Activated B cell treated with CpG ODN at 0.5 μM for 24 hours (primary cell): ENCODE results near the gene ARHGAP29. TPM values are rescaled to one million over a fixed set of nuclear protein-coding genes. Genes with fewer than 3 reads are reported as not detected.

Source experiments
- ATAC-seq: fragments of 200-7000 bp; cut with Tn5 transposase; one replicate; pipeline ENCODE4 v1.10.0; 2021; ENCODE audit warnings: low read depth, mild to moderate bottlenecking, moderate library complexity
- CTCF ChIA-PET: fragments of 350-600 bp; sonication (Branson Sonifier 250); formaldehyde crosslinking; loops from one replicate; lab custom pipeline; 2021; ENCODE audit warnings: antibody characterized with exemption; lab: Charles Lee
- POLR2A ChIA-PET: fragments of 350-600 bp; sonication (Branson Sonifier 250); formaldehyde crosslinking; loops from one replicate; lab custom pipeline; 2021; ENCODE audit warnings: antibody characterized with exemption; lab: Charles Lee
- DNase-seq: peaks from one replicate; pipeline ENCODE4 v3.0.0; 2022
- H3K27ac Mint-ChIP-seq: one replicate; pipeline ENCODE4 v1.8.0; 2020; ENCODE audit warnings: mixed read lengths
- H3K27me3 Mint-ChIP-seq: one replicate; pipeline ENCODE4 v1.8.0; 2021; ENCODE audit warnings: mixed read lengths
- H3K36me3 Mint-ChIP-seq: one replicate; pipeline ENCODE4 v1.8.0; 2021; ENCODE audit warnings: low read depth, mixed read lengths
- H3K4me1 Mint-ChIP-seq: one replicate; pipeline ENCODE4 v1.8.0; 2021; ENCODE audit warnings: mixed read lengths
- H3K4me3 Mint-ChIP-seq: one replicate; pipeline ENCODE4 v1.8.0; 2020; ENCODE audit warnings: mild to moderate bottlenecking, mixed read lengths
- H3K9me3 Mint-ChIP-seq: one replicate; pipeline ENCODE4 v1.8.0; 2020; ENCODE audit warnings: mixed read lengths
- intact Hi-C: fragments of 100-400 bp; cut with micrococcal nuclease; formaldehyde crosslinking; loops from one replicate; pipeline ENCODE4 v1.15.1; 2024
- total RNA-seq: library from RNA; stranded (reverse); gene quantifications from 2 replicates; pipeline ENCODE4 v1.2.3, GENCODE V29; 2022
- TF ChIP-seq, protein P1 (sequence below): fragments of 200-600 bp; IDR thresholded peaks from one replicate; pipeline ENCODE4 v1.8.0; 2022; ENCODE audit warnings: antibody characterized with exemption, mild to moderate bottlenecking

Gene ARHGAP29
- total RNA-seq, 1 donor from 2014 or later, result not detected

DNA sequence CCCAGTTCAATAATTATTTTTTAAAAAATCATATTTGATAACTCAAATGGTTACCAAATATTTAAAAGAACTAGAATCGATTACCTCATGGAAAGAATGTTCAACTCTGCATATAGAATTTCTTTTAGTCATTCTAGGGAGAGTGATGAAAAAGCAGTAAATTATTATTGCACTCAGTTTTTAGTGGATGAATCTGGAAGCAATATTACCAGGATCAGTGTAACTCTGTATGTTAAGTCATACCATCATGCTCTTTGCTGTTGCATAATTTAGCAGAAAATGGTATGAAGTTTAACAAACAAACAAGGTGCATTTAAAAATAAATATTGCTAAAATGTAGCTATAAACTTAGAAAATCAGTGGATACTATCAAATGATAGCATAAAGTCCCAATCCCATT, 46.1 kb upstream of the ARHGAP29 start:
- H3K27ac Mint-ChIP-seq, result no peak overlapping the region
- CTCF ChIA-PET, result no interaction called here

DNA sequence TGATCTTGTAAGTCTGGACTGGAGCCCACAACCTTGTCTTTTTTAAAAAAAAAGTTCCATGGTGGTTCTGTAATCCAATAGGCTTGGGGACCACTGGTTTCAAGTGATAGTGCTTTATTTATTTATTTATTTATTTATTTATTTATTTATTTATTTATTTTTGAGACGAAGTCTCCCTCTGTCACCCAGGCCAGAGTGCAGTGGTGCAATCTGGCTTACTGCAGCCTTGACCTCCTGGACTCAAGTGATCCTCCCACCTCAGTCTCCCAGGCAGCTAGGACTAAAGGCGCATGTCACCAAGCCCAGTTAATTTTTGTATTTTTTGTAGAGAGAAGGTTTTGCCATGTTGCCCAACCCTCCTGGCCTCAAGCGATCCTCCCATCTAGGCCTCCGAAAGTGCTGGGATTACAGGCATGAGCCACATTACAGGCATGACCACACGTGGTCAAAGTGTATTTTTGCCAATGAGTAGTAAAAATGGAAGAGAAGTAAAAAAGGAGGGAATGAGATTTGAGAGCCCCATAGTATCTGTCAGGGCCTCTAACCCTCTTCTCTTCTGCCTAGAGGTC, 44.8 kb upstream of the ARHGAP29 start:
- TF ChIP-seq, protein P1, sequence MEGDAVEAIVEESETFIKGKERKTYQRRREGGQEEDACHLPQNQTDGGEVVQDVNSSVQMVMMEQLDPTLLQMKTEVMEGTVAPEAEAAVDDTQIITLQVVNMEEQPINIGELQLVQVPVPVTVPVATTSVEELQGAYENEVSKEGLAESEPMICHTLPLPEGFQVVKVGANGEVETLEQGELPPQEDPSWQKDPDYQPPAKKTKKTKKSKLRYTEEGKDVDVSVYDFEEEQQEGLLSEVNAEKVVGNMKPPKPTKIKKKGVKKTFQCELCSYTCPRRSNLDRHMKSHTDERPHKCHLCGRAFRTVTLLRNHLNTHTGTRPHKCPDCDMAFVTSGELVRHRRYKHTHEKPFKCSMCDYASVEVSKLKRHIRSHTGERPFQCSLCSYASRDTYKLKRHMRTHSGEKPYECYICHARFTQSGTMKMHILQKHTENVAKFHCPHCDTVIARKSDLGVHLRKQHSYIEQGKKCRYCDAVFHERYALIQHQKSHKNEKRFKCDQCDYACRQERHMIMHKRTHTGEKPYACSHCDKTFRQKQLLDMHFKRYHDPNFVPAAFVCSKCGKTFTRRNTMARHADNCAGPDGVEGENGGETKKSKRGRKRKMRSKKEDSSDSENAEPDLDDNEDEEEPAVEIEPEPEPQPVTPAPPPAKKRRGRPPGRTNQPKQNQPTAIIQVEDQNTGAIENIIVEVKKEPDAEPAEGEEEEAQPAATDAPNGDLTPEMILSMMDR, result no peak
- no peak overlapping the region for H3K4me3 Mint-ChIP-seq
- no peaks in the 10 kb centered on the region for H3K4me1 Mint-ChIP-seq
- no peak overlapping the region for H3K27ac Mint-ChIP-seq
- H3K27me3 Mint-ChIP-seq, result peaks cover 7% of the 10 kb centered on the region
- CTCF ChIA-PET, result no interaction called here
- H3K9me3 Mint-ChIP-seq, result no peaks in the 10 kb centered on the region
- intact Hi-C loops, result no loop called here
- DNase-seq (no peak), ATAC-seq (no peak)
- H3K36me3 Mint-ChIP-seq, result no peaks in the 10 kb centered on the region
- POLR2A ChIA-PET, result no interaction called here

More for the DNA sequence above, 46.1 kb upstream of the ARHGAP29 start:
- no peaks in the 10 kb centered on the region for H3K36me3 Mint-ChIP-seq
- ATAC-seq (no peak), DNase-seq (no peak)
- no peaks in the 10 kb centered on the region for H3K4me1 Mint-ChIP-seq
- intact Hi-C loops, result no loop called here
- H3K9me3 Mint-ChIP-seq, result no peaks in the 10 kb centered on the region
- peaks cover 7% of the 10 kb centered on the region for H3K27me3 Mint-ChIP-seq
- POLR2A ChIA-PET, result no interaction called here
- TF ChIP-seq, protein P1, result no peak
- no peak overlapping the region for H3K4me3 Mint-ChIP-seq

DNA sequence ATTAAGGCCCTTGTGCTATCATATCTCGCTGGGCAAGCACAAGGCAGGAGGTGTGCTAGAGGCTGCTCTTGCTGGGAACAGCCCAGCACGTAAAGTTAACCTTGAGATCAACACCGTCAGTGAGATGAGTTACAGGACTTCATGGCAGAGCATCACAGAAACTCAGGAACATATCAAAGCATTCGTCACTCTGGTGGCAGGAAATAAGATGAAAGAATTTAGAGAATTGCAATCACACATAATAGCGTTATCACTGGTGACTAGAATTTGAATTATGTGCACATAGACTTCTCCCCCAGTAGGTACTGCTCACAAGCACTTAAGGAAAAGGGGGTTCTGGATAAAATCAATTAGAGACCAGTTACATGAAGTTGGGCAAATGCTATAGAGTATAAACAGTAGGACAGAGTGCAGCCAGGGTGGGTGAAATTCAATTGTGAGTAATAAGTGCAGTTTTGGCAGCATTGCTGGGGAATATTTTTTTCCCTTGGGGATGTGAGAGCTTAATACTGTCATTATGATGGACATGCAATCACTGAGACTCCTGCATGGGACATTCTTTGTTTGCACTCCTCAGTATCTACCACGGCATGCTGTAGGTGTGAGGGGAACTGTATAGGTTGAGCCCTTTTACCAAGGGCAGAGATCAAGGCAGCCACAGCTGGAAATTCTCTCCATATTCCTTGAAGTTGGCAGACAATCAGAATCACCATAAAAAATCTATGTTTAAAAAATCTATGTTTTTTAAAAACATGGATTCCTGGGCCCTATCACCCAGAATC, 44.2 kb upstream of the ARHGAP29 start:
- no peak overlapping the region for H3K4me3 Mint-ChIP-seq
- CTCF ChIA-PET, result no interaction called here
- peaks cover 7% of the 10 kb centered on the region for H3K27me3 Mint-ChIP-seq
- ATAC-seq (no peak), DNase-seq (no peak)
- intact Hi-C loops, result no loop called here
- no peaks in the 10 kb centered on the region for H3K36me3 Mint-ChIP-seq
- no peak overlapping the region for H3K27ac Mint-ChIP-seq
- POLR2A ChIA-PET, result no interaction called here
- H3K9me3 Mint-ChIP-seq, result no peaks in the 10 kb centered on the region
- TF ChIP-seq, protein P1, result no peak
- no peaks in the 10 kb centered on the region for H3K4me1 Mint-ChIP-seq

DNA sequence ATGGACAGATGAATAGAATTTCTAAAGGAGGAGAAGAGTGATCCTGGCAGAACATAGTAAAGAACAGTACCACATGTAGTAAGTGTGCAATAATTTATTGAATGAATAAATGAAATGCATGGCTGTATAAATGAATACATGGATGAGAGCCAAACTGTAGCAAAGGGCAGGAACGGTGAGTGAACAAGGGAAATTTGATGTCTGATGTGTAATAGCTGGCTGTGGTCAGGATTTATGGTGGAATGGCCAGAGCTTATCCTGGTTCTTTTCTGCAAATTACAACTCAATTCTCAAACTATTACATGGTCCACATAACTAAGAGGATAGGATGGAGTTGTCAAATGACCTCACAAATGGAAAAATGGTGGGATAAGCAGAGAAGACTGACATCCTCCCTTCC, 43.2 kb upstream of the ARHGAP29 start:
- H3K9me3 Mint-ChIP-seq, result no peaks in the 10 kb centered on the region
- ATAC-seq, result no peak
- CTCF ChIA-PET, result no interaction called here

DNA sequence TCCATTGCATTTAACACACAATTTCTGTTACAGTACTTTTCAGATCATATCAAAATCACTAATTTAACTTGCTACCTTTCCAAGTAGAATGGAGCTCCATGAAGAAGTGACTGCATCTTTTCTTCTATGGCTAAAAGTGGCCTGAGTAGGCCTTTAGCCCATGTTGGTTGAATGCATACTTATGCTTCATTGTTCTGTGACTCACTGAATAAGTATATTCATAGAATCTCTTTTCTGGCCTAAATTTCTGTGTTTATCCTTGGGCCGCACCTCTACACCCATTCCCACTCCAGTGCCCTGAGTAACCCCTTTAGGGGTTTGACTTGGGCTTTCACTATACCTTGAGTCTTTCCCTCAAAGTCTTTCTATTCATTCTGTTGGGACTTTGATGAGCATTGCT, 42.1 kb upstream of the ARHGAP29 start:
- Mint-ChIP-seq H3K4me1 (no peaks in the 10 kb centered on the region), H3K27me3 (peaks cover 7% of the 10 kb centered on the region), H3K4me3 (no peak overlapping the region), H3K36me3 (no peaks in the 10 kb centered on the region), H3K9me3 (no peaks in the 10 kb centered on the region), H3K27ac (no peak overlapping the region)
- intact Hi-C loops, result no loop called here
- no peak for DNase-seq
- ATAC-seq, result no peak
- TF ChIP-seq, protein P1, result no peak
- ChIA-PET POLR2A (no interaction called here), CTCF (no interaction called here)

More for the DNA sequence above, 43.2 kb upstream of the ARHGAP29 start:
- TF ChIP-seq, protein P1, result no peak
- Mint-ChIP-seq H3K4me1 (no peaks in the 10 kb centered on the region), H3K36me3 (no peaks in the 10 kb centered on the region), H3K4me3 (no peak overlapping the region), H3K27me3 (peaks cover 8% of the 10 kb centered on the region), H3K27ac (no peak overlapping the region)
- POLR2A ChIA-PET, result no interaction called here
- no peak for DNase-seq
- intact Hi-C loops, result no loop called here
